Renal pelvis (tissue), 4 donors: ENCODE measurements around the gene RXRB. TPM values are rescaled to one million over a fixed set of nuclear protein-coding genes. Genes with fewer than 3 reads are reported as not detected.
A peak's percentile ranks its signal among the peaks of the same experiment; 100 is the strongest.
"Not testable (repeated sequence)": the region's sequence is repeated elsewhere in the genome, so short reads cannot be mapped to it uniquely, and the experiment has no call there.

Source experiments
- DNase-seq: peaks from one replicate; pipeline ENCODE4 v3.0.0-alpha.2; 2013
- polyA plus RNA-seq, 3 donors: library from polyadenylated mRNA; unstranded; fragments of 120-200 nt; gene quantifications; one replicate each; pipeline ENCODE4 v1.2.1, GENCODE V29; 2013; ENCODE audit not compliant: insufficient read length in 3 of 3

The RXRB gene
- polyA plus RNA-seq, 3 donors: 58.1 to 67.5 (median 61.9) TPM

DNA sequence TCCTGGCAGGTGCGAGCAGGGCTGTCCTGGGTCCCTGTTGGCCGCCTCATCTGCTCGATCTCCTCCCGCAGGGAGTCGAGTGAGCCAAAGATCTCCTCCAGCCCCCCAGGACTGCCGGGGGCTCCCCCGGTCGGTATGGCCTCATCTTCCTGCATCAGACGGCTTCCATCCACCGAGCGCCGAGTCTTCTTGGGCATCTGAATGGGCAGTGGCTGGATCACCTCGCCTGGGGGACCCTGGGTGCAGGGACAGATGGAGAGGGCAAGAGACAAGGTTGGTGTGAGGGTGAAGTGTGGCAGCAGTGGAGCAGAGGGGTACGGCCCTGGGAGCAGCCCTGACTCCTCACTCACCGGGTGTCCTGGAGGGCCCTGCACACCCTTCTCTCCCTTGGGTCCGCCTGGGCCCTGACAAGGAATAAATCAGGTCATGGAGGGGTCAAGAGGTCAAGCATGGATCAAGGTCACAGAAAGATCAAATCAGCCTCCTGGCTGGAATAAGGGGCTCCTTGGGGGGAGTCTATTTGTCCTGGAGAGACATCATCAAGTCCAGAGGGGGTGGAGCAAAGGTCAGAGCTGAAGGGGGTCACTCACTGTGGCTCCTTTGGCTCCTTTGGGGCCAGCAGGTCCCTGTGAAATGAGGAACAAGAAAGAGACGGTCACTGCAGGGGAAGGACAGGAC, 34.7 kb downstream of the RXRB start:
- no peak for DNase-seq

DNA sequence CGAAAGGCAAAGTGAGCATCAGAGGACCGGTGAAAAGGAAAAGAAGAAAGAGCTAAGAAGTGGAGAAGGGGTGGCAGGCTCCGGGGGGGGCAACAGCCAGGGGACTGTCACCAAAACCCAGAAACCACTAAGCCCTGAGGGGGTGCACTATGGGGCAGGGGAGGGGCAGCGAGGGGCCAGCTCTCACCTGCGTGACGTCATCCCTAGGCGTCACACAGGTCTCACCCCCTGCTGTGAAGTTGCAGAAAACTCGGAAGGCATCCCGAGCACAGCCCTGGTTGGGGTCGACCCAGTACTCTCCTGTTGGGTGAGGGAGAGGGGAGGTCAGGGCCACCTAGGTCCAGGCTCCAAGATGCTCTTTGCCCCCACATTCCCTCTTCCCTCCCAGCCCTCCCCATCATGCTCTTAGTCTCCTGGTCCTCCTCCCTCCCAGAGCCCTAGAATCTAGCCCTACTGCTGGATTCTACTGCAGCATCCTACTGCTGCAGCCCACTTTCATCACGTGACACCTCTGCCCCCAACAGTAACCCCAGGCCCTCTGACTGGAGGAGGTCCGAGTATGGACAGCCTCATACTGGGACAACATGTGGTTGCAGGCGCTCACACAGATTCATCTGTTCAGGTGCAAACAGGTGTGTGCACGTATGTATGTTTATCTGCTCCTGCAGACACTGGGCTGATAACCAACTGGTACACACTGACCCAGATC, 35.6 kb downstream of the RXRB start:
- no peak for DNase-seq

- DNase-seq: no peak
These were observed 36.3 kb downstream of the RXRB start for GRCh38 chr6:33164176-33164575.

DNA sequence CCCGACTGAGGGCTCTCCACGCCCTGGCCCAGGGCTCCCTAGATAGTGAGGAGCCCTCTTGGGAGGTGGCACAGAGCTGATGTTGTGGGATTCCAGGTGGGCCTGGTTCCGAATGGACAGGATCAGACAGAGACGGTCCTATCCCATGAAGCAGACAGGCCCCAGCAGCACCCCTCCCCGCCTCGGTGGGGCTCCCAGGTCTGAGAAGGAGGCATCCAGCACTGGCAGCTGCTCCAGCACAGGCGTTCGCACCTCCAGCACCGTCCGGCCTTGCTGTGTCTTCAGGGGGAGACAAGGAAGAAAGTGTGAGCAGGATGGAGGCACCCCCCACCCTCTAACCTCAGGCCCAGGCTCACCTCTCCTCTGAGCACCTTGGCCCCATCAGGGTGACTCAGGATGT, 36.9 kb downstream of the RXRB start:
- no peak for DNase-seq

DNA sequence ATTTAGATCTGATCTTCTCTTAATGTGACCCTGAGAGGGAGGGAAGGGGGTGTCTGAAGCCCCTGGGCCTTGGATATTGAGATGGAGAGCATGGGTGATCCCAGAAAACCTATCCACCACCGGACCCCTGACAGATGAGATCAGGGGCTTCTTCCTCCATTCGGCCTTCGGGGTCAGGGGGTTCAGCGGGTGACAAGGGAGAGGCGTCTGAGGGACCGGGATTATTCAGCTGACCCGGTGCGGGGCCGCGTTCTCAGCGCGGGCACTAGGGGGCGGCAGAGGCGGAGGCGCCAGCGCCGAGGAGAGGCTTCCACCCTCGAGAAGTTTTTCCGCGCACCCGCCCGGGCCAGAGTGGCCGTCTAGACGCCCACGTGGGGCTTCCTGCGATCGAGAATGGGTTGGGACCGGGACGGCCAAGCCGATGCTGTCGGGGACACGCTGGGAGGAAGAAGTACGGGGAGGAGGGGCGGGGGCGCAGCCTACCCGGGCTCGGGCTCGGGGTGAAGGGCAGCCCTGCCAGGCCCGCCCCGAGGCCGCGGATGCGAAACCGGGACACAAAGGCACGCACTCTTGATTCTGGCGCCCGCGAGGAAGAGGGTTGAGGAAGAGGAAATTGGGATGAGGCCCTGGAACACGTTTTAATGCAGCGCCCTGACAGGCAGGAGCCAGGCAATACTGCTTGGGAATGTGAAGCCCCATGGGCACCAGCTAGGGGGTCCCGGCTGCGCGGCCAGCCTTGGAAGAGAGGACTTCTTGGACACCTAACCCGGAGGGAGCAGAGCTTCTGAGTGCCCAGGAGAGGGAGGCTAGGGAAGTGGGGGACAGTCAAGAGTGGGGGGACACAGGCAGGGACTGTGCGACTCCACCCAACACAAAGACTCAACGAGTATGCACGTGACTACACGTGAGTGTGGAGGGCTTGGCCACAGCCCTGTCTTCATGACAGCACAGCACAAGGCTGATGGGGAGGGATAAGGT, 38.8 kb downstream of the RXRB start:
- peak; percentile 53 for DNase-seq

DNA sequence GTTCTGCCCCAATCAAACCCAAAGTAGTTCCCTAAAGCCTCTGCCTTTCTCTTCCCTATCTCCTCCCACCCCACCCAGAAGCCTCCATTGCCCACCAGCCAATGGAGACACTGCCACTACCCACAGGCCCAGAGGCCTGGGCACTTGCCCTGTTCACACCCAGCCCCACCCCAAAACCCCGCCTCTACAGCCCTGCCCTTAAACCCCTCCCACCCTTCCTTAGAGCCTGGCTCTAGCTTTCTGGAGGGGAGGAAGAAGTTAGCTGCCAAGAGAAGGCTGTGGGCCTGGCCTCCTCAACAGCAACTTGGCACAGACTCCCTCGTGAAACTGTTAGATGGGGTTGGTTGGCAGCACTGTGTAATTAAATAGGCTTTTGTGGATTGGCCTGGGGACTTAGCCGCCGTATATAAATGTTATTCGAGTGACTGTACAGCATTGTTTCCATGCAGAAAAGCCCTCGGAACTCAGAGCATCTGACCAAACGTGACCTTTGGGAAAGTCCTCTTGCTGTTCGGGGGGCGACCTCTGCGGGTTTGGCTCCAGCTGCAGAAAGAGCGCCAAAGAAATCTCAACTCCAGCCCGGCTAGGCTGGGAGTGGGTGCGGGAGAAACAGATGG, 39.6 kb downstream of the RXRB start:
- no peak for DNase-seq

GRCh38 chr6:33160096-33160495, 40.4 kb downstream of the RXRB start:
- DNase-seq: no peak

DNA sequence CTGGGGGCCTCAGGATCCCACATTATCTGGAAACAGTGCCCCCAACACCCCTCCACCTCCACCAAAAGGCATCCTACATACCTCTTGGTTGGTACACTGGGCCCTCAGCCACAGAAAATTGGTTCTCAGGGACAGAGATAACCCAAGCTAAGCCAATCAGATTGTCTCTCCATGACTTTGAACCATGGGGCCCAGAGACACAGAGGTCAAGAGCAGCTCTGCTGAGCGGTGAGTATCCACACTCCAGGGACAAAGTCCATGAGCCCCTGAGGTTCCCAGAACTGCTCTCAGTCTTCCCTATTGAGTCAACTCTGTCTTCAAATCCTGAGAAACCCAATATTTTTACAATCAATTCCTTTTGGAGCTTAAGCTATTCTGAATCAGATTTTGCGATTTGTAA, 43.5 kb downstream of the RXRB start:
- no peak for DNase-seq

- no peak for DNase-seq
These were observed 43.9 kb downstream of the RXRB start for GRCh38 chr6:33156561-33156960.

DNA sequence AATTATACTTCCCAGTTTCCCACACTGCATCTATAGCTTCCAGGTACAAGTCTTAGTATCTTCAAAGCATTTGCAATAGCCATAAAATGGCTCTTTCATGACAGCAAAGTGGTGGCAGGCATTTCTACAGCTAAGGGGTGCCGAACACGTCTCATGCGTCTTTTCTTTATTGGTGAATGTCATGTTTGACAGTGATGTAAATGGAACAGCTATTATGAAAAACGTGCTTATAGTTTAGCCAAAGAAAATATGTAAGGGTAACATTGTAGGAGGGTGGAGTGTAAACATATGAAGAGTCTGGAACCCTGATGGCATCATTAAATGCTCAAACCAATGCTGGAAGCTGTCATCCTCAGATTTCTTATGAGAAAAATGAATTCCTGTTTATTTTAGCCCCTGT, 46.1 kb downstream of the RXRB start:
- no peak for DNase-seq

DNA sequence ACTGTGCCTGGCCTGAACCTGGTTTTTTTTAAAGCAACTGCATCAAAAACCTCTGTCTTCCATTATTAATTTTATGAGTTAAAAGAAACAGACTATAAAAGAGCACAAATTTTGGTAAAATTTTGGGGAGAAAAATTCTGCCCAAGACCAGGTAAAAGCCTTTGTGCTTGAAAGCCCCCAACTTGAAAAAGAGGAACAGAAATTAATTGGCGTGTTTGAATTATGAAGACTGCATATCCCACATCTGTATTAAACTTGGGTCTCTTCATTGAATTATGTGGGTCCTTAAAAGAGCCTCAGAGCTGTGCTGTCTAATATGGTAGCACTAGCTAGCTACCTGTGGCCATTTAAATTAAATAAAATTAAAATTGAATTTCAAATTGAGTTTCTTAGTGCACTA, 49.4 kb downstream of the RXRB start:
- DNase-seq: no peak

GRCh38 chr6:33150560-33150959, 49.9 kb downstream of the RXRB start:
- not testable (repeated sequence) for DNase-seq

DNA sequence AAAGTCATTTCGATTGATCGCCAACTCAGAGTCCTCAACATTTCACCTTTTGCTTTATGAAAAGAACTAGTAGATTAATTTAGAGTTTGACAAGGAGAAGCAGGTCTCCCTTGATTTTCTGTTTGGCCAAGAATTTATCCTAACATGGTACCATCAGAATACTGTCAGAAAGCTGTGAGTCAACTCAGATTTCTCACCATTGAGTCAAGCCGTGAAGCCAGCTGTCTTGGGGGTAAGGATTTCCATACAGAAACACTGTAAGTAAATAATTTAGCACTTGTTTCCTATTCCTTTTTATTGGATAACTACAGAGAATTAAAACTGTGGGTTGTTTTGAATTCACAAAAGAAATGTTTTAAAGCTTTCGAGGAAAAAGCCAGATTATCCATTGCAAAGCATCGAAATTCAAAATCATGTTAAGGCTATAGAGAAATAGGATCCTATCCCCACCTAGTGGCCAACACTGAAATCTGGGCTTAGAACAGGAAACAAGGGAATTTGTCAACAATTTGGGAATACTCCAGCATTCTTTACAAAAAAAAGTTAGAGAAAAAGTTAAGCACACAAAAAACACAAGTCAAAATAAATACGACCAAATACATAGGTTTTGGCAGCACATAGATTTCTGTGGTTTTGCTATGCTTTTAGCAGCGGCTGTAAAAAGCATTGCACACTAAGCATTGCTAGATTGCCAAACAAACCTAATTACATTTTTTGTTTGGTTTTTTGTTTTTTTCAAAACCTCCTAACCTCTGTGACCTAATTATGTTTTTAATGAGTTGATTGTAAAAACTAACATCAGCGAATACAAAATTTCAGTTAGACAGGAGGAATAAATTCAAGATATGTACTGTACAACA, 52.4 kb downstream of the RXRB start:
- peak; percentile 55 for DNase-seq

DNA sequence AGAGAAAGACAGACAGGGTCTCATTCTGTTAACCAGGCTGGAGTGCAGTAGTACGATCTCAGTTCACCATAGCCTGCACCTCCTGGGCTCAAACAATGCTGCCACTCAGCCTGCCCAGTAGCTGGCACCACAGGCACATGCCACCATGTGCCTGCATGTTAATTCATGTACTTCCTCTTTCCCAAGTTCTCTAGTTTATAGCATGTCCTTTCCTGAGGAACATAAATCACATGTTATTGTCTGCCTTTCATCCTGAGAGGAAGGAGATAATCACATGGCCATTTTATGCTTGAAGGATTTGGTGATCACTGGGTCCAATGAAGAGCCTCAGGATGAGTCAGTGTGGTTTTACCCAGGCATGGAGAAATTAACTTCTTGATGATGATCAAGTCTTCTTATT, 56.1 kb downstream of the RXRB start:
- DNase-seq: peak; percentile 19

Other genes with a start within 250 kb of the RXRB start
- 10 to 100 TPM; 12.9 to 38.8 (median 30.9) TPM for gene HLA-DMA, start 247.6 kb downstream of the RXRB start, polyA plus RNA-seq
- 100 to 1,000 TPM; 297 to 357 (median 329) TPM for gene BRD2, start 232.1 kb downstream of the RXRB start, polyA plus RNA-seq
- 1 to 10 TPM; 4.4 to 6.1 (median 5.1) TPM for gene HLA-DOA, start 191.1 kb downstream of the RXRB start, polyA plus RNA-seq
- 10 to 100 TPM in 2 of 3 donors, 1 to 10 TPM in 1; 9.8 to 22.0 (median 21.3) TPM for gene HLA-DPA1, start 127.0 kb downstream of the RXRB start, polyA plus RNA-seq
- 10 to 100 TPM; 13.0 to 21.6 (median 19.9) TPM for gene HLA-DPB1, start 124.7 kb downstream of the RXRB start, polyA plus RNA-seq
- 1 to 10 TPM; 4.8 to 7.7 (median 5.8) TPM for gene COL11A2, start 8.2 kb downstream of the RXRB start, polyA plus RNA-seq
- gene SLC39A7, start 202 bp upstream of the RXRB start, polyA plus RNA-seq: 100 to 1,000 TPM; 104 to 127 (median 121) TPM
- gene HSD17B8, start 4.0 kb upstream of the RXRB start, polyA plus RNA-seq: 10 to 100 TPM; 28.0 to 31.6 (median 31.2) TPM
- gene RING1, start 7.8 kb upstream of the RXRB start, polyA plus RNA-seq: 10 to 100 TPM; 61.9 to 65.3 (median 61.9) TPM
- 10 to 100 TPM; 71.3 to 95.2 (median 91.5) TPM for gene VPS52, start 71.2 kb upstream of the RXRB start, polyA plus RNA-seq
- gene RPS18, start 71.4 kb upstream of the RXRB start, polyA plus RNA-seq: 1,000 to 10,000 TPM; 3,032 to 3,633 (median 3,084) TPM
- 1 to 10 TPM; 5.2 to 5.9 (median 5.3) TPM for gene B3GALT4, start 76.5 kb upstream of the RXRB start, polyA plus RNA-seq
- gene WDR46, start 88.6 kb upstream of the RXRB start, polyA plus RNA-seq: 10 to 100 TPM; 70.0 to 73.9 (median 70.6) TPM
- 10 to 100 TPM; 74.9 to 83.0 (median 75.8) TPM for gene PFDN6, start 88.9 kb upstream of the RXRB start, polyA plus RNA-seq
- 100 to 1,000 TPM; 121 to 133 (median 130) TPM for gene RGL2, start 98.3 kb upstream of the RXRB start, polyA plus RNA-seq
- 10 to 100 TPM; 34.8 to 50.6 (median 50.2) TPM for gene TAPBP, start 113.4 kb upstream of the RXRB start, polyA plus RNA-seq
- gene ZBTB22, start 117.1 kb upstream of the RXRB start, polyA plus RNA-seq: 10 to 100 TPM; 26.1 to 27.5 (median 26.2) TPM
- 10 to 100 TPM; 57.2 to 64.0 (median 58.2) TPM for gene DAXX, start 122.3 kb upstream of the RXRB start, polyA plus RNA-seq
- gene KIFC1, start 191.2 kb upstream of the RXRB start, polyA plus RNA-seq: 10 to 100 TPM; 42.2 to 54.6 (median 43.3) TPM
- 10 to 100 TPM; 68.7 to 82.5 (median 74.8) TPM for gene PHF1, start 210.3 kb upstream of the RXRB start, polyA plus RNA-seq
- gene CUTA, start 217.4 kb upstream of the RXRB start, polyA plus RNA-seq: 100 to 1,000 TPM; 225 to 264 (median 238) TPM
- gene SYNGAP1, start 219.4 kb upstream of the RXRB start, polyA plus RNA-seq: 10 to 100 TPM; 31.5 to 40.8 (median 37.8) TPM